HG03432 (cell line): ENCODE results near the gene CCDC160.
"Not testable (repeated sequence)": the region's sequence is repeated elsewhere in the genome, so short reads cannot be mapped to it uniquely, and the experiment has no call there.

Experiments
- ATAC-seq: cut with Tn5 transposase; IDR thresholded peaks from one replicate; pipeline ENCODE4 v1.9.1; 2021; ENCODE audit warnings: mild to moderate bottlenecking, moderate library complexity; ENCODE audit not compliant: unreplicated experiment

CCDC160 gene

DNA sequence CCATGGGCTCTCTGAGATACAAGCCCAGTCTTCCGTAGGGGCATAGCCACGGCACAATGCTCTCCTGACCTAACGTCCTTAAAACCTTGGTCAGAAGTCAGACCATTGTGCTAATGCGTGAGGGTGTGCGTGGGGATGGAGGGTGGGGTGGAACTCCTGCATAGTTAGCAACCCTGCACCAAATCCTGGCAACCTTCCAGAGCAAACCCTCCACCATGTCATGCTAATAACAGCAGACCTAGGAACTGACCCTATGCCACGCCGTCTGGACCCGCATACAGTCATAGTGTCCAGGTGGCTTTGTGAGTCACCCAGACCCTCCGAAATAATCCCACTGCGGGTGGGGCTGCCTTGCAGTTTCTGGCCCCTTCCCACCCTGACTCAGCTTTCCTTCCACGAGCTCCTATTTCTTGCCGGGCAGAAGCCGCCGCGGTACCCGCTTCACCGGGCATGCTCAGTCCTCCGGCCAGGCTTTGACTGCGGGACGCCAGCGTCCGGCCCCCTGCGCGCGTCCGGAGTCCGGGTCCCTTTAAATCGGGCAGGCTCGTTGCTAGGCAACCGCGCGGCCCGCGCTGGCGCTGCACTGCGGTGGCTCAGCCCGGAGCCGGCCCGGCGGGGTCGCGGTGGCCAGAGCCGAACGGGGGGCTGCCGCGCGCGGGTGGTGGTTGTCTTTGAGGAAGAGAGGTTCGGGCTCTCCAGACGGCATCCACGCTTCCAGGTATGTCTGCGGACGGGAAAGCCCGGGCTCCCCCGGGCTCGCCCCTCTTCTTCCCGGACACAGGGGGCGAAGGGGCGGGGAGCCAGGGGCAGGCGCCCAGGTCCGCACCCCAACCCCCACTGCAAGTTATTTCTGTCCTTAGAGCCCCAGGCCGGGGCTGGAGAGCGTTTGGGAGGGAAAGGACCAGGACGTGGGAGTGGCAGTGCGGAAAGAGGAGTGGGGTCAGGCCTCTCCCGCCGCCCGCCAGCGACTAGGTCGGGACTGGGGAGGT is at the start of gene CCDC160:
CCDC160 (plus strand) TSS at position 557 of the 989 bp plus-strand sequence. CDS start 7,619 bp downstream, outside the sequence.
- peak; percentile 72 for ATAC-seq

DNA sequence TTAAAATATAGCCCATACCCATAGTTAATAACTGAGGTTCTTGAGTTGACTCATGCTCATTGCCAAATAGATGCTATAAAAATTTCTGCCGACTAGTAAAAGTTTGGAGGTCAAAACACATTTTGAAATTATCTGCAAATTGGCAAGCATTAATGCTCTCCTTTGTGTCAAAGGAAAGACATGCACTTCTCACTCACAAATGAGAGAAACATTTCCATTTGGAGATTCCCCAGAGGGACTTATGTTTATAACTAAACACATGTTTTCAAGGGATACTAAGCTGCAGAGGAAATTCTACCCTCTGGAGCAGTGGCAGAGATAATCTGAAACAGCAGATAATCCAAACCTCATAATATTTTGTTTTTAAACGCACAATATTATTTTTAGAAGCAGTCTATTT is 45.7 kb upstream of the CCDC160 start:
- no peak for ATAC-seq

DNA sequence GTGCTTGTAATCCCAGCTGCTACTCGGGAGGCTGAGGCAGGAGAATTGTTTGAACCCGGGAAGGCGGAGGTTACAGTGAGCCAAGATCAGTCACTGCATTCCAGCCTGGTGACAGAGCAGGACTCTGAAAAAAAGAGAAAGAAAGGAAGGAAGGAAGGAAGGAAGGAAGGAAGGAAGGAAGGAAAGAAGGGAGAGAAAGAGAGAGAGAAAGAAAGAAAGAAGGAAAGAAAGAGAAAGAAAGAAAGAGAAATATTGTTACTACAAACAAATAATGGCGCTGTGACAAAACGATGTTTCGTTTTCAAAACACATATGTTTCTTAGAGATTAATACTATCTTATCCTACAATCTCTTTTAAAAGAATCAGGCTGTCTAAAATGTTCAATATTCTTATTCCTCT is 42.1 kb upstream of the CCDC160 start:
- ATAC-seq, result no peak

DNA sequence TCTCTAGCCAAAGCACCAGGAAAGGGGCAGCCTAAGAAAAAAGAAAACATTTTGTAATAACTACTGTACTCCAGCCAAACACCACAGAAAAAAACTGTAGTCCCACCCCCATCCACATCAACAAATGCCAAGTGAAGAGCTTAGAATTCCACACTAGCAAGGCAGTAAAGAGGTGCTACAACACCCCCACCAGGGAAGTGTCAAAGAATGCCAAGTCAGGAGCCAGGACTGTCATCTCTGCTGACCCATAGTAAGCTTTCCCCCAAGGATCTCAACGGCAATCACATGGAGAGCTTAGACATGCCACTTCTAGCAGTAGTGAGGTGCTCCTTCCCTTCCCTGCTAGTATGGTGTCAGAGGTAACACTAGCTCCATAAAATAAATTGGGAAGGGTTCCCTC is 34.4 kb upstream of the CCDC160 start:
- no peak for ATAC-seq

DNA sequence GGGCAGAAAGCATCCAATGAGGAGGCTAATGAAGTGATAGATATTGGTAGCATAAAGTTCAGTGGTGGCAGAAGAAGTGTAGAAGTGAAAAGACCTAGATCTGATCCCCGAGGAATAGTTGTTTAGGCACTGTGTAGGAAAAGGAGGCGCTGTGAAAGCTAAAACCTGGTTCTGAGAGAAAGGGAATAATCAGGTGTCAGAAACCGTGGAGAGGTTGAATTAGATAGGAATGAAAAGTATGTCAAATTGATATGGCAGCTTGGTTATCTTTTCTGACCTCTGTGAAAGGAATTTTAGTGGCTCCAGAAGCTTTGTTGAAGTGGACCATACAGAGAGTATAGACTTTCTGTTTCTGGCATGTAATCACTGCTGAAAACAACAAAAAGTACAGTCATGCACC is 30.8 kb upstream of the CCDC160 start:
- no peak for ATAC-seq

DNA sequence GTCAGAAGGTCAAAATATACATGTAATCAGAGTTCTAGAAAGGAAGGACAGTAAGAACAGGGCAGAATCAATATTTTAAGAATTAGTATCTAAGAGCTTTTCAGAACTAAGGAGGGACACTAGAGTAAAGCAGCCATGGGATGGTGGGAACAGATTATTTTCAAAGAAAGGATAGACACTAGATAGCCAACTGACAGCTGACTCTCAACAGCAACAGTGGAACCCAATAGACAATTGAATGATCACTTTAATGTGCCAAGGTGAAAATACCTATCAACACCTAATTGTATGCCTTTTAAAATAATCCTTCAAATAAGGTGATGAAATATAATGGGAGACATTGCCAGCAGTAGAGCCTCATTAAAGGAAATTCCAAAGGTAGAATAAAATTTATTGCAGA is 26.5 kb upstream of the CCDC160 start:
- ATAC-seq, result no peak

DNA sequence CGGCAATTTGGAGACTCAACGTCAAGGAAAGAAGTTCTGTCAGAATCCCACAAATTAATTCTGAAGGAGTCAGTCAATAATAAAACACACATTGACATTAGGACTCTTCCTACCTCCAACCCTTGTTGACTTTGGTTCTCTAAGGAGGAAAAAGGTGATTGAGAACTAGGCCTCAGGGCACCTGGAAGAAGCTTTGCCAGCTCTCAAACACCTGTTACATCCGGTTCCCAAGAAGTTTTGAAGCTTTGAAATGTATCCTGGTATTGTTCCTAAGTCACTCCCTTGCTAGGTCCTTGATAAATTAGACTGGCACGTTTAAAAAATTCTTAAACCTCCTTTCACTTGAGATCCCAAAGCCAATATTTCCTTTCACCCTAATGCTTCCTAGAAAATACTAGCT is 1.7 kb upstream of the CCDC160 start:
- no peak for ATAC-seq

DNA sequence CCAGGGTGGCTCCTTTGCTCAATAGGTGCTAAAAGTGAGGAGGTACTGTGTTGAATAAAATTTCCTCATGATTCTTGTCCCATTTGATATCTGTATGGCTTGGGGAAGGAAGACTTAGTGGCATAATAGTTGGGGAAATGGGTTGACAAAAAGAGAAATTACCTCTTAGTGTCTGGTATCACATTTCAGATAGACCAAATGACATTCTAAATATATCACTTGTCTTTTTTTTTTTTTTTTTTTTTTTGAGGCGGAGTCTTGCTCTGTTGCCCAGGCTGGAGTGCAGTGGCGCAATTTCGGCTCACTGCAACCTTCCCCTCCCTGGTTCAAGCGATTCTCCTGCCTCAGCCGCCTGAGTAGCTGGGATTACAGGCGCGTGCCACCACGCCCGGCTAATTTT is 1.2 kb downstream of the CCDC160 start:
- ATAC-seq, result not testable (repeated sequence)

DNA sequence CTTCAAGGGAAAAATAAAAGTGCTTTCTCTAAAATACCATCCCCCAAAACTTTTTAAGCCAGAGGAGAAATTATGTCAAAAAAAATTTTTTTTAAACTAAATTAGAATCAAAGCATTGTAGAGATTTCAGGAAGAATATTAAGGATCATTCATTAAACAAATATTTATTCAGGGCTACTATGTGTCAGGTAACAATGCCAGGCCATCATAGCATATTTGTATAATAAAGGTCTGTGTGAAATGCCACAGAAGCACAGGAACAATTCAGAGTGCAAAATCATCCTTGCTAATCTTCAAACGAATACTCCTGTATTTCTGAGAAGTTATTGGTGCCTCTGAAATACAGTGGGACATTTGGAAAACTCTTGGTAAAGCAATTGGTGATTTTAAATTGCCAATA is 2.0 kb downstream of the CCDC160 start:
- no peak for ATAC-seq

DNA sequence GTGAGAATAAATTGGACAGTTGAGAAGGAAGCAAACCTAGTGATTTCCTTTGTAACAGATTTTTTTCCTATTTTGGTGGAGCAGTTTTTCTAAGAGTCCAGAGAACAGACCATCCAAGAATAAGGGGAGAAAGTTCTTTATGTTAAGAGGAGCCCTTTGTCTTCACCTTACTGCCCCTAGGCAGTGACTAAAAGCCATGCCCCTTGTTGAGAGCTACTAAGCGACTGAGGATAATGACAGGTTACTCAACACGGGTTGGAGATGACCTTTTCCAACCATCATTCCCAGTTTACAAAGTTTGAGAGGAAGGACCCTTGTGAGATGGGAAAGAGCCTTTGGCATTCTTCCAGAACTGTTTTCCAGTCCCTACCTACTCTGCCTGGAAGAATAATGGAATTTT is 3.2 kb downstream of the CCDC160 start:
- ATAC-seq, result no peak

DNA sequence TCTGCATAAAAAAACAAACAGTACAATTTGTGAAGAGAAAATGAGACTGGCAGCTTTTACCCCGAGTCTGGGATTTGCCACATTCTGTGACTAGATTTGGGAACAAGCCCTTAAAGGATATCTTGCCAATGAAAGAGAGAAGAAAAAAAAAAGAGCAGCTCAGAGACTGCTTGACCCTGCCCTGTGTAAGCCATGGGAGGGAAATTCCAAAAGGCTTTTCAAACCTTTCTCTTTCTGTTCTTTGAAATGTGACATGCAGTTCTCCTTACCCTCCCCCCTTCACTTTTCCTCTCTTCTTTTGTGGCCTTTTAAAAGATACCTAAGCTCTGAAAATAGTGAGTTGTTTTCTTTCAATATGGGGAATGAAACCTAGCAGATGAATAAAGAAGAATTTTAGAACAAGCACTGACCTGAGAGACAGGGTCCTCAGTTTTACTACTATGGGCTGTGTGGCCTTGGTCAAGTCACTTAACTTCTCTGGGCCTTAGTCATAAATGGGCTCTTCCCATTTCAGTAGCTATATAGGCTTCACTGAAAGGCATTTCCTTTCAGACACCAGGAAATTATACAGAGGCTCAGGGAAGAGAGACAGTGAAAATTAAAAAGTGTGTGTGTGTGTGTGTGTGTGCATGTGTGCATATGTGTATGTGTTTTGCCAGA is 5.1 kb downstream of the CCDC160 start:
- no peak for ATAC-seq

DNA sequence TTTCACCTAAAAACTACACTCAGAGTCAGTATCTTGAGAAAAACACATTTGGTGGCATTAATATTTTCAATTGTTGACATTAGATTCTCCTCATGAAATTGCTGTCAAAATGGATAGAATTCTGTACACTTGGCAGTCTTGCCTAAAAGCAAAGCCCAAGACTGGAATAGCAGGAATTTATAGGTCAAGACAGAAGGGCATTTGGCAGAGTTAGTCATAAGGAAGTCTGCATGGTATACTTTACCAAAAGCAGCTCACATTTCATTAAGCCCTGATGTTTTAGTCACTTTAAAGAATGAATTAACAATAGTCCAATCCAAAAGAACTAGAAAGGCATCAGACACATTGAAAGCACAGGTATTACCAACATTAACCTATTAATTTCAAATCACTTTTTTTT is 7.1 kb downstream of the CCDC160 start:
- no peak for ATAC-seq

DNA sequence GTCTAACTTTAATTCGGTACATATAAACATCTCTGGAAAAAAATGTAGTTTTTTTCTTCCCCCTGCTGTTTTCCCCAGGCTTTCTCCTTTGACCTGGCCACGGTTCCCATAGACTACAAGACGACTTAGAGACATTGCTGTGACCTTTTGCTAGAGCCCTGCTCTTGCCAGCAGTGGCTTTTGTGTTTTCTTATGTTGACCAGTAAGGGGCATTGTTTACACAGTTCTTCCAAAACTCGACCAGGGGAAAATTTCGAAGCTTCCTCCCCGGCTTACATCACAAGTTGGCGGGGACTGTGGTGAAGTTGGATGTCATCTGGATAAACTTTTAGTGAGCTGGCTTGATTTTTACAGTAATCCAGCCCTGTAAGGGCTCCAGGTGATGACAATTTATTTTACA is 9.3 kb downstream of the CCDC160 start:
- ATAC-seq, result no peak

DNA sequence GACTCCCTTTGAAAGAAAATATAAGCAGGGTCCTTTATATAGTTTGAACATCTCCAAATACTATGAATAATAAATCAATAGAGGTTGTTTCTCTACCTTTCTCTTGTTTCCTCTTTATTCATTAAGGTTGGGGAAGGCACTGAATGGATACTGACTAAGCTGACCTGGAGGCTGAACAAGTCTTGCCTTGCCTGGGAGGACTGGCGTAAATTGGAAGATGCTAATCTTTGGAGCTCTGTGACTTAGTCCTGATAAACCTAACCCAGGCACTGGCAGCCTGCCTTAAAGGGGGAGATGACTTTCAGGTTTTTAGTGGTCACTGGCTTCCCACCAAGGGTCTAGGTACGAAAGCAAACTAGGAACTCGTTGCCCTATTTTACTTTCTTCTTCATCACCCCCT is 10.5 kb downstream of the CCDC160 start:
- no peak for ATAC-seq

DNA sequence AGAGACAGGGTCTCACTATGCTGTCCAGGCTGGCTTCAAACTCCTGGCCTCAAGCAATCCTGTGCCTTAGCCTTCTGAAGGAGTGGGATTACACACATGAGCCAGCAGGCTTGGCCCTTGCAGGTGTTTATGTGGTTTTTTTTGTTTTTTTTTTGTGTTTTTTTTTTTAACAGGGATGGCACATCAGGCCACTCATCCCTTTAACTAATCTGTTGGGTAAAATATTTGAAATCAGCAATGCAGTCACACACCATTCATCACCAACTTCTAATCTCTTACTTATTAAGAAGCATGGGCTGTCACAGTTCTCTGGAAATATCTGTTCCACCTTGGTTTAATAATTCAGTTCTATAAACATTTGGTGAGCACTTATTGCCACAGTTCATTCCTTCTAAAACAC is 12.3 kb downstream of the CCDC160 start:
- no peak for ATAC-seq

DNA sequence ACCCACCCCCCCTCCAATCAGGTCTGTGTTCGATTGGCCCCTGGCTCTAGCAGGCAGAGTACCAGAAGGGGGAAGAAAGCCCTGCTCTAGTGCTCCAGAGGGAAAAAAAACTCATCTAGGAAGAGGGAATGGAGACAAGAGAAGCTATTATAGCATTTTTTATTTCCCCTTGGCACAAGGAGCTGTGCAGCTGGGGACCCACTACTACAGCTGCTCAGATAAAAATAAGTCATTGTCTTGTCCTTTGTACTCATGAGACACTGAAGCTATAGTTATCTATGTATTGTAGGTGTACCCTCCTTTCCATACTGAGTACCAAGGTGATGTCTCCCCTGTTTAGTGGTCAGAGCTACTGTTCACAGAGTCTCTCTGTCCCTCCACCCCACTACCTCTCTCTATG is 14.3 kb downstream of the CCDC160 start:
- no peak for ATAC-seq

DNA sequence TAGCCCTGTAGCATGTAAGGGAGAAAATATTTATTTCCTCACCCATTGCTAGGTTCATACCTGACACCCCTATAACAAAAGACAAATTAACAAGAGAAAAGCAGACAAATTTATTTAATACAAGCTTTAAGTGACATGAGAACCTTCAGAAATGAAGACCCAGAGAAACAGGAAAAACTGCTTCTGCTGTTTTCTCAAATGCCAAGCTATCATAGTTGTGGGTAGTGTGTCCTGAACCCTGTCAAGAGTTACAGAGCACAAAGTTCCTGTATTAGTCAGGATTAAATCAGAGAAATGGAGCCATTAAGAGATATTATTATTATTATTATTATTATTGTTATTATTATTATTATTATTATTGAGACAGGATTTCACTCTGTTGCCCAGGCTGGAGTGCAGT is 17.5 kb downstream of the CCDC160 start:
- ATAC-seq, result no peak

DNA sequence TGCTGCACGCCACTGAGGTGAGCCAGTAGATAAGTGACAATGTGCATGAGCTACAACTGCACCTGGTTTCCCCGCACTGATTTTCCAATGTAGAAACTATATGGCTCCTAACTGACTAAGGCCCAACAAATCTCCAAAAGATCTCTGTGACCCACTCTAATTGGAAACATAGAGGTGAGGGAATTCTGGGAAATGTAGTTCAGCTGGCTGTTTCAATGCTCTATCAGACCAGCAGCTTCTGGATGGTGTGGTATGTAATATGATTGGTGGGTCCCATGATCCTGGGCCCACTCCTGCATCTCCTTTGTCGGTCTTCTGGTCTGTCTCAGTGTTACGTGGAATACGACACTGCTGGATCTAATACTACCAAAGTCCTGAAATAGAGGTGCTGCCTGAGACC is 18.6 kb downstream of the CCDC160 start:
- no peak for ATAC-seq

DNA sequence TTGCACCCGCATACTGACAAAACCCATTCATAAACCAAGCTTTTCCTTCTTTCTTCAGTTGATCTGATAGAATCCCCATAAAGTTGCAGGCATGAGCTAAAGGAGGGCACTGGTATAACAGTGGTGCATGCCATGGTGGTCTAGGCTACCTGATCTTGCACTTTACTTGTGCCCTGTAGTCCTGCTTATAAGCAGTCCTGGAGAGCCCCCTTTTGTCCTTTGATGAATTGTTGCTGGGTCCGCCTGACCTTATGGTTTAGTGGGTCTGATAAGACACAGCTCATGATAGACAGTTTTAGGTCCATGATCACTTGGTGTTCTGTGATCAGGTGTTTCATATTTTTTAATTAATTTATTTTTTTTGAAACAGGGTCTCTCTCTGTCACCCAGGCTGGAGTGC is 19.7 kb downstream of the CCDC160 start:
- no peak for ATAC-seq

DNA sequence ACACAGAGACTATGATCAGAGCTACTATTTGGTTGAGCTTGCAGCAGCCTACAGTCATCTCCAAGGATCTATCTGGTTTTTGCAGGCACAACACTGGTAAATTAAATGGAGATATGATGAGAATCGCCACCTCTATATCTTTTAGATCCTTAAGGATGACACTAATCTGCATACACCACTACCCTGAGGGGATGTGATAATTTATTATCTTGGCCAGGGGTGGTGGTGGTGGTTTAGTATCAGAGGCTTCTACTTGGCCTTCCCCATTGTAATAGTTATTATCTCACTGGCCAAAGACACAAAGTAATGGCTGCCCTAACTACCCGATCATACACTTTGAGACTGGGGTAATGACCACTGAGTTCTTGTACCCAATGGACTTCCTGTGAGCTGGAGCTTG is 21.2 kb downstream of the CCDC160 start:
- ATAC-seq, result no peak

DNA sequence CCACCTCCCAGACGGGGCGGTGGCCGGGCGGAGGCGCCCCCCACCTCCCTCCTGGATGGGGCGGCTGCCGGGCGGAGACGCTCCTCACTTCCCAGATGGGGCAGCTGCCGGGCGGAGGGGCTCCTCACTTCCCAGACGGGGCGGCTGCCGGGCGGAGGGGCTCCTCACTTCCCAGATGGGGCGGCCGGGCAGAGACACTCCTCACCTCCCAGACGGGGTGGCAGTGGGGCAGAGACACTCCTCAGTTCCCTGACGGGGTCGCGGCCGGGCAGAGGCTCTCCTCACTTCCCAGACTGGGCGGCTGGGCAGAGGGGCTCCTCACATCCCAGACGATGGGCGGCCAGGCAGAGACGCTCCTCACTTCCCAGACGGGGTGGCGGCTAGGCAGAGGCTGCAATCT is 49.0 kb downstream of the CCDC160 start:
- not testable (repeated sequence) for ATAC-seq

DNA sequence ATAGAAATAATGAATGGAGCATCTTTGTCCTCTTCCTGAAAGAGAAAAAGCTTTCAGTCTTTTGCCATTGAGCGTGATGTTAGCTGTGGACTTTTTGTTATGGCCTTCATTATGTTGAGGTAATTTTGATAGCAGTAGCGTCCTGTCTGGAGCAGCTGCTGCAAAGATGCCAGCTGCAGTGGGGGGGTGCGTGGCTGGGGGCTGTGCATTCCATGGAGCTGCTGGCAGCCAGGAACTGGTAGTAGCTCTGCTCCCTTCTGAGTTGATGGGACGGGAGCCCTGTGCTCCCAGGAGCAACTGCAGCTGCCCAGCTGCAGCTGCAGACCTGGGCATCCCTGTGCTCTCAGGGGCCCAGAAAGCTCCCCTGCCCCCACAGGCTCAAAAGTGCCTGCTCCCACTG is 50.4 kb downstream of the CCDC160 start:
- no peak for ATAC-seq
